Neutrophil (primary cell): Measurements from ENCODE around the gene SSBP3.

Experiments used
- H3K27ac ChIP-seq: fragments of 200-600 bp; sonication (generic); 2 replicates; pipeline ENCODE4 v1.5.1; 2016; ENCODE audit warnings: mild to moderate bottlenecking, moderate library complexity
- H3K27me3 ChIP-seq: fragments of 200-600 bp; sonication (generic); 2 replicates; pipeline ENCODE4 v1.6.0; 2016; ENCODE audit warnings: mild to moderate bottlenecking
- H3K36me3 ChIP-seq: fragments of 200-600 bp; sonication (generic); 2 replicates; pipeline ENCODE4 v1.5.1; 2017
- H3K4me1 ChIP-seq, 2 experiments: fragments of 200-600 bp in 1 of 2; sonication (generic) in 1 of 2; 1 replicate in 1 of 2; 2 replicates in 1 of 2; pipeline versions ENCODE4 v1.5.1 to v1.6.1; 2013 to 2016; ENCODE audit warnings: low read depth in 1 of 2, low read length in 1 of 2, mild to moderate bottlenecking in 1 of 2, moderate library complexity in 1 of 2; ENCODE audit not compliant: control insufficient read depth in 1 of 2, insufficient read depth in 1 of 2
- H3K4me3 ChIP-seq, 2 experiments: fragments of 200-600 bp in 1 of 2; sonication (generic) in 1 of 2; 1 replicate in 1 of 2; 2 replicates in 1 of 2; pipeline ENCODE4 v1.5.1; 2013 to 2016; ENCODE audit warnings: low read depth in 1 of 2, low read length in 1 of 2, mild to moderate bottlenecking in 1 of 2, moderate library complexity in 1 of 2
- H3K9me3 ChIP-seq: fragments of 200-600 bp; sonication (generic); 2 replicates; pipeline ENCODE4 v1.5.1; 2016
- CTCF ChIP-seq: fragments of 200-600 bp; sonication (generic); IDR thresholded peaks from 2 replicates; pipeline ENCODE4 v1.5.1; 2016; ENCODE audit warnings: antibody characterized with exemption

SSBP3 gene

GRCh38 chr1:54224233-54224632 is 182.0 kb downstream of the SSBP3 start:
- Histone ChIP-seq H3K36me3 (peaks cover 5% of the 10 kb centered on the region), H3K27me3 (no peaks in the 10 kb centered on the region), H3K4me3 (no peak overlapping the region), H3K27ac (no peak overlapping the region), H3K9me3 (no peaks in the 10 kb centered on the region), H3K4me1 (peaks cover 7 to 10% of the 10 kb centered on the region in 2 experiments)
- TF ChIP-seq CTCF: no peak

DNA sequence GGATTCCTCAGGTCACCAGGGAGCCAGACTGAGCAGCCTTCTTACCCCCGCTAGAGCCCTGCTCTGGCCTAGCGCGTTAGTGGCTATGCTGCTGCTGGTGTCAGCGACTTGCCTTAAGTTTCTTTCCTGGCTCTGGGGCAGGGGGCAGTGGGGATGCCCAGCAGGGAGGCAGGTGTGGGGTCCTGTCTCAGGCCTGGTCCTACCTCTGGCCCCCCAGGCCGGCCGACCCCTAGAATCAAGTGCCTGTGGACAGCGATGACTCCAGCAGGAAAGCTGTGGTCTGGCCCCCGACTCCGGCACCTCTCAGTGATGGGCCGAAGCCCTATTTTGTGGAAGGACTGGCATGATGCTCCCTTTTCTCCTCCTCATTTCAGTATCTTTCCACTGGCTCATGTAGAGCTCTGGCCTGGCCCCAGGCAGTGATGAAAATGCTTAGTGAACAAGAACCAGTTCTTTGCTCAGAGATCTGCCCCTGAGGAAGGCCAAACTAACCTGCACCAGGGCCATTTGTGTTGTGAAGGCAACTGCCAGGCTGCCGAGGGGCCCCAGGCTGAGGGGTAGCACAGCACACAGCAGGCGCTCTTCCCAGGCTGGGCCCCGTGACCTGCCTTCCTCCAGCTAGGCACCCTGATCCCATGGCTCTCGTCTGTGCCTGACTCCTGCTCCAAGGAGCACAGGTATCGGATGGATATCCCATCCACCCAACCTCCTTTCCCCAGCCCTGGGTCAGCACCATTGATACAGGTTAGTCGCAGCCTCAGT is 182.6 kb downstream of the SSBP3 start:
- no peaks in the 10 kb centered on the region for H3K27me3 ChIP-seq
- peaks cover 7 to 10% of the 10 kb centered on the region in 2 experiments for H3K4me1 ChIP-seq
- no peak for TF ChIP-seq CTCF
- no peak overlapping the region for H3K27ac ChIP-seq
- H3K9me3 ChIP-seq: no peaks in the 10 kb centered on the region
- no peak overlapping the region for H3K4me3 ChIP-seq
- H3K36me3 ChIP-seq: peaks cover 8% of the 10 kb centered on the region

- TF ChIP-seq CTCF: no peak
- no peak overlapping the region for H3K27ac ChIP-seq
- peaks cover 7 to 10% of the 10 kb centered on the region in 2 experiments for H3K4me1 ChIP-seq
- H3K9me3 ChIP-seq: no peaks in the 10 kb centered on the region
- H3K36me3 ChIP-seq: peaks cover 14% of the 10 kb centered on the region
- no peaks in the 10 kb centered on the region for H3K27me3 ChIP-seq
- no peak overlapping the region for H3K4me3 ChIP-seq
These were observed 183.5 kb downstream of the SSBP3 start for GRCh38 chr1:54222711-54223110.

DNA sequence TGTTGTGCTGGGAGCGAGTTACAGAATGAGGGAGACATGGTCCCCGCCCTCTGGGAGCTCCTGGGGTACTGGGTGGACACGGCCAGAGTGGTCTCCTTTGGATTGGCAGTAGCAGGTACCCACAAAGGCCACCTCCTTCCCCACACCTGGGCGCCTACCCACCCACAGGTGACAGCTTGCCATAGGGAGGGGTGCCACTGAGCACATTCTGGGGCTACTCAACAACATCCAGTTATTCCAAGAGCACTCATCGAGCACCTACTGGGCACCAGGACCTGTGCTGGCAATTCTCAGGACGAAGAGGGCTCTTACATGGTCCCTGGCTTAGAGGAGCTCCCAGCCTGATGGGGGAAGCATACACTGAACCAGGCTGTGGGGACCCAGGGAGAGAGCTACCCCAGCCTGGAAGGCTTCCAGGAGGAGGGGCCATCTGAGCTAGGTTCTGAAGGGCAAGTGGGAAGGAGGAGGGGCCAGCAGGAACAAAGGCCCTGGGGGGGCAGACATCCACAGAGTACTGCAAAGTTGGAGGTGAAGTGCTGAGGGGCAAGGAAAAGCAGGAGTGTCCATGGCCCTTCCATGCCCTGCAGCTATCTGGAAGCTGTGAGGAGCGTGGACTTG is 184.2 kb downstream of the SSBP3 start:
- Histone ChIP-seq H3K4me1 (peaks cover 7 to 10% of the 10 kb centered on the region in 2 experiments), H3K27me3 (no peaks in the 10 kb centered on the region), H3K27ac (no peak overlapping the region), H3K36me3 (peaks cover 21% of the 10 kb centered on the region), H3K4me3 (no peak overlapping the region), H3K9me3 (no peaks in the 10 kb centered on the region)
- no peak for TF ChIP-seq CTCF

DNA sequence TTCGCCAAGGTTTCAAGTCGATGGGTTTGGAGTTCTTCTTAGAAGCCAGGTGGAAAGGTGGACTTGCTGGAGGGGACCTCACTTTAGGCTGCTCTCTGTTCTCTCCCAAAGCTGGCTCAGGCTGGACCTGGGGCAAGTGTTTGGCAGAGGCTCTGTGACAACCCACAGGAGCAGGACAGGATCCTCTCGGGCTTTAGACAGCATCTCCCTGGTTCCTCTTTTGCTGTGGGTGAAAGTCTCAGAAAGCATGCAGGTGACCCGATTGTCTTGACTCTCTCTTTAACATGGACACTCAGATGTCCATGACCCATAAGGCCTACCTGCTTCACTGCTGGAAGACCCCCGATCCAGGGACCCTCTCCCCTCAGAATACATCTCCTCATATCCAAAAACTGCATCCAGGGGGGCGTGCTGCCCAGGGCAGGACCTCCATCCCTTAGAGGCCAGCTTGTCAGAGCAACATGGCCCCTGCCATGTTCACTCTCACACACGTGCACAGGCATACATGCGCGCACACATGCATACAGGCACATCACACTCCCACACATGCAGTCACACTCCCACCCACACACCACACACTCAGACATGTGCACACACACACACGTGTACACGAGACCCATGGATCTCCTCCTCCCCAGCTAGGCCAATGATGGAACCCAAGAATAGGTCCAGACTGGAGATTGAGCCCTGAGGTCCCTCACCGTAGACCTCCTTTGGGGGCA is 184.9 kb downstream of the SSBP3 start:
- peaks cover 7 to 10% of the 10 kb centered on the region in 2 experiments for H3K4me1 ChIP-seq
- H3K9me3 ChIP-seq: no peaks in the 10 kb centered on the region
- TF ChIP-seq CTCF: no peak
- no peaks in the 10 kb centered on the region for H3K27me3 ChIP-seq
- peaks cover 28% of the 10 kb centered on the region for H3K36me3 ChIP-seq
- no peak overlapping the region for H3K4me3 ChIP-seq
- H3K27ac ChIP-seq: no peak overlapping the region
